Measurements from ENCODE around the gene AMOTL2.

AMOTL2 gene

GRCh38 chr3:134345202-134345601 lies 29.0 kb downstream of the AMOTL2 start:
- no peak for ATAC-seq (ENCODE audit: insufficient read depth, low read depth)
- Histone ChIP-seq H3K36me3 (ENCODE audit: insufficient read depth, low read length) (no peaks in the 10 kb centered on the region), H3K4me1 (ENCODE audit: insufficient read depth, low read length) (no peaks in the 10 kb centered on the region), H4K20me1 (ENCODE audit: insufficient read depth, low read length) (no peaks in the 10 kb centered on the region), H3K9me3 (ENCODE audit: insufficient read depth, low read length, severe bottlenecking) (peaks cover 4% of the 10 kb centered on the region), H3K4me2 (ENCODE audit: insufficient read depth, low read length) (no peak overlapping the region), H3K9ac (ENCODE audit: low read depth, low read length) (no peak overlapping the region), H2AFZ (ENCODE audit: low read depth, low read length) (no peak overlapping the region), H3K27me3 (ENCODE audit: insufficient read depth, low read length, poor library complexity) (no peaks in the 10 kb centered on the region), H3K79me2 (ENCODE audit: insufficient read depth, low read length) (no peaks in the 10 kb centered on the region), H3K4me3 (ENCODE audit: low read depth in 1 of 2, low read length in 2 of 2) (no peak overlapping the region), H3K27ac (ENCODE audit: low read length) (no peak overlapping the region)
- DNase-seq = no peak
- no peak for TF ChIP-seq EZH2 (IDR thresholded peaks at IDR 0.05; ENCODE audit: borderline replicate concordance, low read depth, low read length, severe bottlenecking)
- no peak for TF ChIP-seq CTCF (IDR thresholded peaks at IDR 0.05; ENCODE audit: borderline replicate concordance, extremely low read depth, low read length, poor library complexity, severe bottlenecking)

DNA sequence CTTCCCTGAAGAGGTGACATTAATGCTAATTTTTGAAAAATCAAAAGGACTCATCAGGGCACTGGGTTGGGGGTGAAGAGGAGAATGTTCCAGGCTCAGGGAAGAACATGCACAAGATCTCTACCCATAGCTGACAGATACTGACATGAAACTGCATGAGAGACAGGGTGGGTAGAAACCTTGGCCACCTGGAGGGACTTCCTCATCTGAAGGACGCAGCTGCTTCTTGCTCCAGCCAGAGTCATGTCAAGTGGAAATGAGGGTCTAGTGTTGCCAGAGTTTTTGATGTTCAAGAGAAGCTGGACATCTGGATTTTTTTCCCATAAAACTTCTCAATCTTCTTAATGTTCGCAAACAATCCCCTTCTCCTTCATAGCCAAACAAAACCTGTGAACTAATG lies 29.7 kb downstream of the AMOTL2 start:
- Histone ChIP-seq H3K4me3 (ENCODE audit: low read depth in 1 of 2, low read length in 2 of 2) (no peak overlapping the region), H3K4me2 (ENCODE audit: insufficient read depth, low read length) (no peak overlapping the region), H3K27me3 (ENCODE audit: insufficient read depth, low read length, poor library complexity) (no peaks in the 10 kb centered on the region), H3K27ac (ENCODE audit: low read length) (no peak overlapping the region), H4K20me1 (ENCODE audit: insufficient read depth, low read length) (no peaks in the 10 kb centered on the region), H3K36me3 (ENCODE audit: insufficient read depth, low read length) (no peaks in the 10 kb centered on the region), H3K4me1 (ENCODE audit: insufficient read depth, low read length) (no peaks in the 10 kb centered on the region), H3K9ac (ENCODE audit: low read depth, low read length) (no peak overlapping the region), H3K9me3 (ENCODE audit: insufficient read depth, low read length, severe bottlenecking) (peaks cover 4% of the 10 kb centered on the region), H3K79me2 (ENCODE audit: insufficient read depth, low read length) (no peaks in the 10 kb centered on the region), H2AFZ (ENCODE audit: low read depth, low read length) (no peak overlapping the region)
- TF ChIP-seq EZH2 (IDR thresholded peaks at IDR 0.05; ENCODE audit: borderline replicate concordance, low read depth, low read length, severe bottlenecking) = no peak
- no peak for TF ChIP-seq CTCF (IDR thresholded peaks at IDR 0.05; ENCODE audit: borderline replicate concordance, extremely low read depth, low read length, poor library complexity, severe bottlenecking)
- ATAC-seq (ENCODE audit: insufficient read depth, low read depth) (no peak), DNase-seq (no peak)

- no peaks in the 10 kb centered on the region for H4K20me1 ChIP-seq (ENCODE audit: insufficient read depth, low read length)
- H3K4me2 ChIP-seq (ENCODE audit: insufficient read depth, low read length) = no peak overlapping the region
- no peak for TF ChIP-seq EZH2 (IDR thresholded peaks at IDR 0.05; ENCODE audit: borderline replicate concordance, low read depth, low read length, severe bottlenecking)
- no peak for TF ChIP-seq CTCF (IDR thresholded peaks at IDR 0.05; ENCODE audit: borderline replicate concordance, extremely low read depth, low read length, poor library complexity, severe bottlenecking)
- H3K79me2 ChIP-seq (ENCODE audit: insufficient read depth, low read length) = no peaks in the 10 kb centered on the region
- peaks cover 4% of the 10 kb centered on the region for H3K9me3 ChIP-seq (ENCODE audit: insufficient read depth, low read length, severe bottlenecking)
- H3K27me3 ChIP-seq (ENCODE audit: insufficient read depth, low read length, poor library complexity) = no peaks in the 10 kb centered on the region
- H3K4me3 ChIP-seq (ENCODE audit: low read depth in 1 of 2, low read length in 2 of 2) = no peak overlapping the region
- ATAC-seq (ENCODE audit: insufficient read depth, low read depth) (no peak), DNase-seq (no peak)
- H3K36me3 ChIP-seq (ENCODE audit: insufficient read depth, low read length) = no peaks in the 10 kb centered on the region
- no peak overlapping the region for H3K27ac ChIP-seq (ENCODE audit: low read length)
- no peak overlapping the region for H3K9ac ChIP-seq (ENCODE audit: low read depth, low read length)
- H2AFZ ChIP-seq (ENCODE audit: low read depth, low read length) = no peak overlapping the region
- no peaks in the 10 kb centered on the region for H3K4me1 ChIP-seq (ENCODE audit: insufficient read depth, low read length)
These were observed 32.0 kb downstream of the AMOTL2 start for GRCh38 chr3:134342259-134342658.

DNA sequence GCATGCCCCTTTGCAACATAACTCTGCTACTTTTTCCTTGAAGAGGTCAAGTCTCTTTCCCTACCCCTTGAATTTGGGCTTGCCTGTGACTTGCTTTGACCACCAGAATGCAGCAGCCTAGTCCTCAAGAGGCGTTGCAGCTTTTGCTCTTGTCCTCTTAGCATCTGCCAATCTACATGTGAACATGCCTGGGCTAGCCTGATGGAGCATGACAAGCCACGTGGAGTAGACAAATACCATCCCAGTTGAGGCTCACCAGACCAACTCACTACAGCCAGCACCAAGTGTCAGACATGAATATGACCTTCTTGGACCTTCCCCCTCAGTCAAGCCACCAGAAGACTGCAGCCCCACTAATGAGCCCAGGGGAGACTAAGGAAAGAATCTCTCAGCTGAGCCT lies 32.9 kb downstream of the AMOTL2 start:
- no peak for ATAC-seq (ENCODE audit: insufficient read depth, low read depth)
- no peaks in the 10 kb centered on the region for H3K36me3 ChIP-seq (ENCODE audit: insufficient read depth, low read length)
- H3K9me3 ChIP-seq (ENCODE audit: insufficient read depth, low read length, severe bottlenecking) = no peaks in the 10 kb centered on the region
- no peak for DNase-seq
- no peak overlapping the region for H2AFZ ChIP-seq (ENCODE audit: low read depth, low read length)
- H3K27me3 ChIP-seq (ENCODE audit: insufficient read depth, low read length, poor library complexity) = no peaks in the 10 kb centered on the region
- no peak overlapping the region for H3K27ac ChIP-seq (ENCODE audit: low read length)
- no peaks in the 10 kb centered on the region for H3K4me1 ChIP-seq (ENCODE audit: insufficient read depth, low read length)
- no peaks in the 10 kb centered on the region for H3K79me2 ChIP-seq (ENCODE audit: insufficient read depth, low read length)
- no peak overlapping the region for H3K4me2 ChIP-seq (ENCODE audit: insufficient read depth, low read length)
- H4K20me1 ChIP-seq (ENCODE audit: insufficient read depth, low read length) = no peaks in the 10 kb centered on the region
- no peak overlapping the region for H3K4me3 ChIP-seq (ENCODE audit: low read depth in 1 of 2, low read length in 2 of 2)
- TF ChIP-seq EZH2 (IDR thresholded peaks at IDR 0.05; ENCODE audit: borderline replicate concordance, low read depth, low read length, severe bottlenecking) = no peak
- no peak for TF ChIP-seq CTCF (IDR thresholded peaks at IDR 0.05; ENCODE audit: borderline replicate concordance, extremely low read depth, low read length, poor library complexity, severe bottlenecking)
- no peak overlapping the region for H3K9ac ChIP-seq (ENCODE audit: low read depth, low read length)
